Fibroblast of the aortic adventitia (primary cell): ENCODE data around the gene SOCS3. TPM values are rescaled to one million over a fixed set of nuclear protein-coding genes. Genes with fewer than 3 reads are reported as not detected.

Experiments
- DNase-seq: peaks from one replicate; pipeline ENCODE4 v3.0.0-alpha.2; 2010; ENCODE audit warnings: low read depth
- H3K4me3 ChIP-seq: 2 replicates; pipeline ENCODE4 v1.5.1; 2011; ENCODE audit warnings: low read depth, mild to moderate bottlenecking, control low read depth, low read length, moderate library complexity
- CTCF ChIP-seq: IDR thresholded peaks from 2 replicates; pipeline ENCODE4 v1.5.1; 2011; ENCODE audit warnings: mild to moderate bottlenecking, low read length, control low read depth, inconsistent platforms; ENCODE audit not compliant: insufficient read depth
- total RNA-seq: library from RNA; depleted of rRNA; stranded (reverse); fragments of >200 nt; gene quantifications from 2 replicates; pipeline ENCODE4 v1.2.3, GENCODE V29; 2012; ENCODE audit warnings: low replicate concordance

SOCS3 gene
- total RNA-seq, 1 donor, result 50.6 TPM

DNA sequence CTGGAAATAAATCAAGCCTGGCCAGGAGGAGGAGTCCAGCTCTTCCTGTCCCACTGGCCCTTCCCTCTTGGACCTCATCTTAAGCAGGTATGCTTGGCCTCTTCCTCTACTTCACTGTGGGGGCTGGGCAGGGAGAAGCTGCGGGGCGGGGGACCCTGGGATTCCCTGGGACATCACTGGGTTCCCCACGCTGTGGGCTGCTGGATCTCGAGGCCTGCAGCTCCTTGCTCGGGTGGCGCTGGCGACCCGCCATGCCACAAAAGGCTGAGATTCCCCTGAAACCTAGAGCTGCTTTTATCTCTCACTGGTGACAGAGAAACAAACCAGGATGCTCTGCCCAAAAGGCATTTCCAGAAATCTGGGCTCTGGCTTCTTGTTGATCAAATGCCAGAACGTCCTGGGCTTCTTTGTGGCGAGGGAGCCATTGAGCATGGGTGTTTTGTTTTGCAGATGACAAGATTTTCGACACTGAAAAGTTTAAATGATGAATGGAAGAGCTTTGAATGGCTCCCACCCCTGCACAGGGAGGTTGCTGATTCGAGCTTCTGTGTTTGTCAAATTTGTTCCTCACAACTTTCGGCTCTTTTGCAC lies 10.0 kb upstream of the SOCS3 start:
- no peak for TF ChIP-seq CTCF
- DNase-seq, result no peak
- no peak overlapping the region for H3K4me3 ChIP-seq

DNA sequence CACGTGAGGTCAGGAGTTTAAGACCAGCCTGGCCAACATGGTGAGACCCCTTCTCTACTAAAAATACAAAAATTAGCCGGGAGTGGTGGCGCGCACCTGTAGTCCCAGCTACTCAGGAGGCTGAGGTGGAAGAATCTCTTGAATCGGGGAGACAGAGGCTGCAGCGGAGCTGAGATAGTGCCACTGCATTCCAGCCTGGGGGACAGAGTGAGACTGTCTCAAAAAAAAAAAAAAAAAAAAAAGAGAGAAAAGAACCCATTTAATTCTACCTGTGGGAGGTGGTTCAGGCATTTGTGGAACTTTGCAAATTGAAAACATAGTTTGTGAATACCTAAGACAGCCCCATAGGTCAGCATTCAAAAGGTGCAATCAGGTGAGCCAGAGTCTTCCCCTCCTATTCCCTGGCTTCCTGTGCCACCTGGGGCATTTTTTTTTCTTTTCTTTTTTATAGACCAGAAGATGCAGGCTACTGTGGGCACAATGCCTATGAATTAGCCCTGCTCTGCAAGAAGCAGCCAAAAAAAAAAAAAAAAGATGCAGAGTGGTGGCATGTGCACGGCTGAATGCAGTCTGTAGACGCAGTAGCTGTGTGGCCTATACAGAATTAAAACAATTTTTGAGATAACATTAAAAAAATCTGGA lies 9.1 kb upstream of the SOCS3 start:
- no peak for TF ChIP-seq CTCF
- DNase-seq, result no peak
- H3K4me3 ChIP-seq, result no peak overlapping the region

GRCh38 chr17:78368348-78368747 lies 8.5 kb upstream of the SOCS3 start:
- DNase-seq, result no peak
- TF ChIP-seq CTCF, result no peak
- no peak overlapping the region for H3K4me3 ChIP-seq

- TF ChIP-seq CTCF, result no peak
- DNase-seq, result no peak
- H3K4me3 ChIP-seq, result no peak overlapping the region
These were observed 7.3 kb upstream of the SOCS3 start for GRCh38 chr17:78367193-78367592.

DNA sequence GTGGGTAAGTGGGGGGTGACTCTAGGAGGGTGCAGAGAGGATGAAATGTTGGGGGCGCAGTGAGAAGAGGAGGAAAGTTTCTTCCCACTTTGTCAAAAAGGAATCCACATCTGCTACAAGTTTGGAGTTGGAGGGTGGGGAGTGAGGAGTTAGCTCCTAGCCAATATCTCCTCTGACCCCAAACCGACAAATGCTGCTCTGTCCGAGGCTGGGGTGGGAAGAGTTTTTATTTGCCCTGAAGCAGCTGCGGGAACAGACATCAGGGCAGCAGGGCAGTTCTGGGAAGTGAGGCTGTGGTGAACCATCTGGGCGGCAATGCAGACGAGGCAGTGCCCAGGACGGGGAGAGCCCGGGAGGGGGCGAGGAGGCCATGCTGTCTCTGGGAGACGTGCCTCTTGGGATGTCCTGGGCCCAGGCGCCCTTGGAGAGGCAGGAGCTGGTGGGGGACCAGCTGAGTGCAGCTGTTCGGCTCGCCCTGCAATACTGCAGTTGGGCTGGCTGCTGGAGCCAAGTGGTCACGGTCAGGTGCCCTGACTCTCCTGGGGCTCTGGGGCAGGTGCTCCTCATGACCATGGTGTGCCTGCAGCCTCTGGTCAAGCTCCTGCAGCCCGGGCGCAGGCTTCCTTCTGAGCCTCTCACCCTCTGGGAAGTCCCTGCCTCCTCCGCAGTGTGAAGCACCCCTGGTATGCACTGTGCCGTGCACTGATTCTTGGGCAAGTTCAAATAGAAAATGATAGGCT lies 6.4 kb upstream of the SOCS3 start:
- DNase-seq, result no peak

DNA sequence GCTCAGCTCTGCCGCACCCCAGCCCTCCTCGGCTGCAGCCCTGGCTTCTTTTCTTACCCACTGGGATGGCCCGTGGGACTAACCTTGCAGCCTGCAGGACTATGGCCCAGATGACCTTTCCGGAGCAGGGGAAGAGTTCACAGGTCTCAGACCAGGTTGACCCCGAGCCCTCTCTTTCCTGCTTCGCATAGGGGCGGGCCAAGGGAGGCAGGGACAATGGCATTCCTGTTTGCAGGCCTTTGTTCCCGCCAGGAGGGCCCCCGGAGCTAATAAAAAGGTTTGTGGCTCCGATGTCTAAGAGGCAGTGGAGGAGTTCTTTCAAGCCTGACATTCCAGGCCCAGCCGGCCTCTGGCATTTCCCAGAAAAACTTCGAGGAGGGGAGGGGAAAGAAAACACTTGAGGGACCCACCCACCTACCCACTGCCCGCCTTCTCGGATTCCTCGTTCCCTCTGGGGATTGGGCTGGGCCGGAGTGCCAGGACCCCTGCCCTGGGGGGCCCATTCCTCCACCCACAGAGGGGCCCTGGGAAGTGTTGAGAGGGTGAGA lies 5.8 kb upstream of the SOCS3 start:
- no peak overlapping the region for H3K4me3 ChIP-seq
- TF ChIP-seq CTCF, result no peak
- DNase-seq, result no peak

More for the DNA sequence above, 6.4 kb upstream of the SOCS3 start:
- H3K4me3 ChIP-seq, result no peak overlapping the region
- TF ChIP-seq CTCF, result no peak
